Renal pelvis (tissue), 12 donors: ENCODE data around the gene GCLC. TPM values are rescaled to one million over a fixed set of nuclear protein-coding genes. Genes with fewer than 3 reads are reported as not detected.
A peak's percentile ranks its signal among the peaks of the same experiment; 100 is the strongest.
"Not testable (repeated sequence)": the region's sequence is repeated elsewhere in the genome, so short reads cannot be mapped to it uniquely, and the experiment has no call there.

Experiments used
- DNase-seq: peaks from one replicate; pipeline ENCODE4 v3.0.0-alpha.2; 2013
- long read RNA-seq, 16 experiments: transcript quantifications; one replicate each; lab custom pipeline, GENCODE V29; 2026
- polyA plus RNA-seq, 3 donors: library from polyadenylated mRNA; unstranded; fragments of 120-200 nt; gene quantifications; one replicate each; pipeline ENCODE4 v1.2.1, GENCODE V29; 2013; ENCODE audit not compliant: insufficient read length in 3 of 3

GCLC gene
- polyA plus RNA-seq = 10 to 100 TPM; 19.5 to 27.5 (median 25.4) TPM
- long read RNA-seq, donor 1, partial matches to known transcripts = 6 of 8 reads
- long read RNA-seq, donor 1, other reads (novel, unspliced or antisense) = 0 of 8 reads
- long read RNA-seq, donor 2, partial matches to known transcripts = 0 of 2 reads
- long read RNA-seq, donor 2, other reads (novel, unspliced or antisense) = 0 of 2 reads
- long read RNA-seq, donor 3, partial matches to known transcripts = 7 of 9 reads
- long read RNA-seq, donor 3, other reads (novel, unspliced or antisense) = 0 of 9 reads
- long read RNA-seq, donor 4, partial matches to known transcripts = 6 of 9 reads
- long read RNA-seq, donor 4, other reads (novel, unspliced or antisense) = 0 of 9 reads
- long read RNA-seq, donor 5 = 0 reads
- long read RNA-seq, donor 6, partial matches to known transcripts = 0 of 2 reads
- long read RNA-seq, donor 6, other reads (novel, unspliced or antisense) = 0 of 2 reads
- long read RNA-seq, donor 7, partial matches to known transcripts = 0 of 5 reads
- long read RNA-seq, donor 7, other reads (novel, unspliced or antisense) = 0 of 5 reads
- long read RNA-seq, donor 8, partial matches to known transcripts = 0 of 1 reads
- long read RNA-seq, donor 8, other reads (novel, unspliced or antisense) = 0 of 1 reads
- long read RNA-seq, donor 9, partial matches to known transcripts = 7 of 10 reads
- long read RNA-seq, donor 9, other reads (novel, unspliced or antisense) = 0 of 10 reads
- long read RNA-seq, donor 10, partial matches to known transcripts = 18 of 22 reads
- long read RNA-seq, donor 10, other reads (novel, unspliced or antisense) = 0 of 22 reads
- long read RNA-seq, donor 11, partial matches to known transcripts = 0 of 4 reads
- long read RNA-seq, donor 11, other reads (novel, unspliced or antisense) = 0 of 4 reads
- long read RNA-seq, donor 12, partial matches to known transcripts = 14 of 19 reads
- long read RNA-seq, donor 12, other reads (novel, unspliced or antisense) = 0 of 19 reads
- long read RNA-seq, donor 13, partial matches to known transcripts = 0 of 2 reads
- long read RNA-seq, donor 13, other reads (novel, unspliced or antisense) = 0 of 2 reads
- long read RNA-seq, donor 14, transcript GCLC-215 (16 exons, 3,785 nt) = major isoform, 5 of 6 reads
- long read RNA-seq, donor 14, partial matches to known transcripts = 0 of 6 reads
- long read RNA-seq, donor 14, other reads (novel, unspliced or antisense) = 0 of 6 reads
- long read RNA-seq, donor 15, partial matches to known transcripts = 15 of 19 reads
- long read RNA-seq, donor 15, other reads (novel, unspliced or antisense) = 0 of 19 reads
- long read RNA-seq, donor 16, partial matches to known transcripts = 0 of 1 reads
- long read RNA-seq, donor 16, other reads (novel, unspliced or antisense) = 0 of 1 reads

GRCh38 chr6:53544470-53545308 lies at the start of gene GCLC:
Gene GCLC (minus strand): TSS chr6:53545101. CDS start chr6:53544645, 456 bp downstream.
- DNase-seq = peak; percentile 96

GRCh38 chr6:53594596-53594995 lies 49.7 kb upstream of the GCLC start:
- DNase-seq = no peak

- no peak for DNase-seq
Measured at GRCh38 chr6:53593001-53593488, 48.1 kb upstream of the GCLC start.

GRCh38 chr6:53591873-53592272 lies 47.0 kb upstream of the GCLC start:
- DNase-seq = no peak

- DNase-seq = no peak
Measured at GRCh38 chr6:53588816-53589509, 44.1 kb upstream of the GCLC start.

- DNase-seq = no peak
Measured at GRCh38 chr6:53587291-53587690, 42.4 kb upstream of the GCLC start.

- DNase-seq = no peak
Measured at GRCh38 chr6:53585208-53585900, 40.5 kb upstream of the GCLC start.

- no peak for DNase-seq
Measured at GRCh38 chr6:53584726-53585125, 39.8 kb upstream of the GCLC start.

GRCh38 chr6:53583451-53583850 lies 38.5 kb upstream of the GCLC start:
- DNase-seq = no peak

GRCh38 chr6:53582963-53583362 lies 38.1 kb upstream of the GCLC start:
- DNase-seq = no peak

GRCh38 chr6:53581856-53582255 lies 37.0 kb upstream of the GCLC start:
- DNase-seq = peak; percentile 31

- peak; percentile 42 for DNase-seq
Measured at GRCh38 chr6:53581173-53581773, 36.4 kb upstream of the GCLC start.

- no peak for DNase-seq
Measured at GRCh38 chr6:53579338-53579737, 34.4 kb upstream of the GCLC start.

- no peak for DNase-seq
Measured at GRCh38 chr6:53578371-53578770, 33.5 kb upstream of the GCLC start.

GRCh38 chr6:53573299-53573698 lies 28.4 kb upstream of the GCLC start:
- no peak for DNase-seq

GRCh38 chr6:53572379-53572778 lies 27.5 kb upstream of the GCLC start:
- DNase-seq = not testable (repeated sequence)

- DNase-seq = no peak
Measured at GRCh38 chr6:53568776-53569616, 24.1 kb upstream of the GCLC start.

- DNase-seq = no peak
Measured at GRCh38 chr6:53567701-53568100, 22.8 kb upstream of the GCLC start.
